HUES6 (cell line): ENCODE measurements around the gene IL22RA1.

ENCODE experiments used
- H3K27ac ChIP-seq: 2 replicates; pipeline ENCODE4 v1.7.0; 2013; ENCODE audit warnings: low read depth, mild to moderate bottlenecking, low read length, inconsistent platforms
- H3K27me3 ChIP-seq: 2 replicates; pipeline ENCODE4 v1.6.1; 2013; ENCODE audit warnings: low read length; ENCODE audit not compliant: control insufficient read depth, insufficient read depth
- H3K36me3 ChIP-seq: 2 replicates; pipeline ENCODE4 v1.6.1; 2013; ENCODE audit warnings: low read length; ENCODE audit not compliant: control insufficient read depth, insufficient read depth
- H3K4me1 ChIP-seq: 2 replicates; pipeline ENCODE4 v1.6.1; 2013; ENCODE audit warnings: low read length; ENCODE audit not compliant: control insufficient read depth, insufficient read depth
- H3K4me3 ChIP-seq: 2 replicates; pipeline ENCODE4 v1.5.1; 2013; ENCODE audit warnings: low read depth, low read length
- H3K9ac ChIP-seq: one replicate; pipeline ENCODE4 v1.6.1; 2013; ENCODE audit warnings: mild to moderate bottlenecking, low read length
- H3K9me3 ChIP-seq: 2 replicates; pipeline ENCODE4 v1.6.1; 2013; ENCODE audit warnings: low read depth, low read length; ENCODE audit not compliant: control insufficient read depth, insufficient read depth

IL22RA1 gene

DNA sequence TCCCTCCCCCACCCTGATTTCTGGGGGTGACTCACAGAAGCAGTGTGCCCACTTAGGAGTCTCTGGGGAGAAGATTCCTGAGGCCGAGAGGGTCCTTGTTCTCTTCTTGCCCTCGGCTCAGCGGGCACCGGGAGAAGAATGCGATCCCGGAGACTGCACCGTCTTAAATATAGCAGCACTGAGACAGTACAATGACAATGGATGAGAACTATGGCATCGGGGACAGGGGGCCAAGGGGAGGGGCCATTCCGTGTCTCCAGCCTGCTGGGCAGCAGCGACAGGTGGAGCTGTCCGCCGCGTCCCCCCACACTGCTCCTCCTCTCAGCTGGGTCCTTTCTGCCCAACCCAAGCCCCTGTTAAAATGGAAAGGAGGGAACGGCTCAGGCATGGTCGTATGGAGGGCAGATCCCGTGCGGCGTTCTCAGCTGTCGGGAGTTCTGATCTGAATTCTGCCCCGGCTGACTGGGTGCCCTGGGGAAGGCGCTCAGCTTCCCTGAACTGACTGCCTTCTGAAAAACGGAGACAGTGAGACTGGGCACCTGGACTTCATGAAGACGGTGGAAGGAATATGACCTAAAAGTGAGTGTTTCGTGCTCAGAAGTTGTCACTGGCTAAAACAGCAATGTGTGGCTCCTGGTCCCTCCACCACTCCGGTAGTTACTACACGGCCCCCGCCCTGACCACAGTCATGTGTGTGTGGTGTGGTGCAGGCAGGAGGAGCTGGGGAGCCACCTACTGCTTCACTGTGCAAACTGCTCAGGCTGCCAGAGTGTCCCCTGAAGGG, 30.8 kb downstream of the IL22RA1 start, which contains the start of gene MYOM3:
Gene MYOM3, minus strand, starts transcription at position 140 of the 784 bp plus-strand sequence. CDS start 3,499 bp downstream, outside the sequence.
- H3K36me3 ChIP-seq, result no peaks in the 10 kb centered on the region
- peaks cover 37% of the 10 kb centered on the region for H3K4me1 ChIP-seq
- no peak within 1 kb of the TSS for H3K9ac ChIP-seq
- no peaks in the 10 kb centered on the region for H3K9me3 ChIP-seq
- peaks cover 8% of the 10 kb centered on the region; the same call in 1 of the 2 replicates for H3K27me3 ChIP-seq
- H3K27ac ChIP-seq, result no peak within 1 kb of the TSS
- H3K4me3 ChIP-seq, result peak within 1 kb of the TSS; percentile 28; the same call in 1 of the 2 replicates

DNA sequence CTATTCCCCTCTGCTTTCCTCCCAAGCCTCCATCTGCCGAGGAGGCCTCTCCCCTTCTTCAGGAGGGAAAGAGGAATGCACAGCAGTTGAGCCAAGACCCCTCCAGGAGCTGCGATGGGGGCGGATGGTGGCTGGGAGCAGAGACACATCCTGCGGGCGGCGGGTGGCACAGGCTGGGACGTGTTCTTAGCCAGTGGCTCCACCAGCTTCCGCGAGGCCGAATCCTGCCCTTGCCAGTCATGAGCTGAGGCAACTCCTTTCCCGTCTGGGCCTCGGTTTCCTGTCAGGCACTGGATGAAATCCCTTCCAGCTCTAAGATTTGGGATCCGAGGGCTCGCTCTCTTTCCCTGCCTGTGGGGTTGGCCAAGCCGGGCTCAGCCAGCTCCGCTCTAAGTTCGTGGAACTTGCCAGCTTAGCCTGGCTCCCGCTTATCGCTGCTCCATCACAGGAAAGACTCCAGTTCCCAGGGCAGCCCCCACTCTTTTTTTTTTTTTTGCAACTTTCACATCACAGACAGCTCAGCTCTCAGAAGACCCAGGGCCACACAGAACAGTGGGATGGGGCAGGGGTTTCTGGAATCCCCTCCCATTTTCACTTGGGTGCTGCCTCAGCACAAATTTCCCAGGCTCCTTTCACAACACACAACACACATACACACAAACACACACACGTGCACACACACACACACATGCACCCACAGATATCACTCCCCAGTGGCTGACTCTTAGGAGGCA, 31.5 kb downstream of the IL22RA1 start:
- peaks cover 39% of the 10 kb centered on the region for H3K4me1 ChIP-seq
- no peaks in the 10 kb centered on the region for H3K36me3 ChIP-seq
- no peak overlapping the region for H3K4me3 ChIP-seq
- no peaks in the 10 kb centered on the region for H3K9me3 ChIP-seq
- H3K27ac ChIP-seq, result no peak overlapping the region
- H3K9ac ChIP-seq, result no peak overlapping the region
- H3K27me3 ChIP-seq, result peaks cover 8% of the 10 kb centered on the region; the same call in 1 of the 2 replicates

DNA sequence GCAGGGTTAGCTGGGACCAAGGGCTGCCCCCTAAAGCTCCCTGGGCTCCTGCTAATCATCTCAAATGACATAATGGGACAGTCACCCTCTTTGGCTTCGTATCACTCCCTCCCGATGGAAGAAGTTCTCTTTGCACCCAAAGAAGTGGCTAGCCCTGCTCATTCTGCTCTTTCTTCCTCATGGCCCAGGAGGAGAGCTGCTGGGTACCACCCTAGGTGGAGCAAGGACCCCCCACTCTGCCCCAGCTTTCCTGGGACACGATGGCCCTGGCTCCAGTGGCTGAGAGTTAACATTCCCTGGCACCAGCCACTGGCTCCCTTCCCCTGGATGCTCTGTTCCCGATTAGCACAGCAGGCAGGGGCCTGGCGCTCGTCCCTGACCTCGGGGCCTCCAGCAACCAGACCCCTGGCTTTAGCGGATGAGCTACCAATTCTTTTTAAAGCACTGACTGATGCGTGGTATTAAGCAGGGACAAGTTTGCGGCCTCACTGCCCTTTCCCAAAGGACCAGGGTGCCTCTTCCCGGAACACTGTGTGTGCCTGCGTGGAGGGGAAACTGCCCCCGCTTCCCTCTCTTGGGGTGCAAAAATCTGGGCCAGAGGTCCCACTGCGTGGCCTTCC, 32.2 kb downstream of the IL22RA1 start:
- H3K27me3 ChIP-seq, result peaks cover 8% of the 10 kb centered on the region; the same call in 1 of the 2 replicates
- H3K36me3 ChIP-seq, result no peaks in the 10 kb centered on the region
- peaks cover 39% of the 10 kb centered on the region for H3K4me1 ChIP-seq
- no peak overlapping the region for H3K4me3 ChIP-seq
- H3K27ac ChIP-seq, result no peak overlapping the region
- no peak overlapping the region for H3K9ac ChIP-seq
- no peaks in the 10 kb centered on the region for H3K9me3 ChIP-seq

DNA sequence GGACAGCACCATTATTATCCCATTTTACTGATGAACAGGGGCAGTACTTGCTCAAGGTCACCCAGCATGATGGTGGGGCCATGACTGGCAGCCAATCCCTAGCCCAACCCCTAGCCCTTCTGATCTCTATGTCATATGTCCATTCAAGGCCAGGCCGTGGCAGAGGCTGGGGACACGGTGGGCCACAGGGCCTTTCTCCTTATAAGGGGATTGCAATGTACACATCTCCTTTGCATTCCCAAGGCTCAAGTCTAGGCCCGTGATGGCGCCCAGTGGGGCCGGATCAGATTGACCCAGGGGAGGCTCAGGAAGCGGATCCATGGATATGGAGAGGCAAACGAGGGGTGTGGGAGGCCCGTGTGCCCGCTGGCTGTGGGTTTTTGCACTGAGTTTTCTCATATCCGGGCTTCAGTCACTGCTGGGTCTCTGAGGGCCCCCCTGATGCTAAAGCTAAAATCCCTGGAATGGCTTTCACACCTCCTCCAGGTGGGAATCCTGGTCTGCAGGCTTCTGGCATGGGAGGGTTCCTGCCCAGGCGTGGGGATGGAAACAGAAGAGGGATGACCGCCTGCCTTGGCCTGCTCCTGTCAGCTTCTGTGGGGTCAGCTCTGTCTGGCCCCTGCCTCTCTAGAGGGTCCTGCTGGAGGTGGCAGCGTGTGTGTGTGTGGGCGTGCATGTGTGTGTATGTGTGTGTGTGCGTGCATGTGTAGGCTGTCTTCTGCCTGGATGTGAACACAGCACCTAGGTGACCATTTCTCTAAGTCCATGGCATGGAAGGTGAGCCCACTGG, 33.1 kb downstream of the IL22RA1 start:
- no peak overlapping the region for H3K27ac ChIP-seq

DNA sequence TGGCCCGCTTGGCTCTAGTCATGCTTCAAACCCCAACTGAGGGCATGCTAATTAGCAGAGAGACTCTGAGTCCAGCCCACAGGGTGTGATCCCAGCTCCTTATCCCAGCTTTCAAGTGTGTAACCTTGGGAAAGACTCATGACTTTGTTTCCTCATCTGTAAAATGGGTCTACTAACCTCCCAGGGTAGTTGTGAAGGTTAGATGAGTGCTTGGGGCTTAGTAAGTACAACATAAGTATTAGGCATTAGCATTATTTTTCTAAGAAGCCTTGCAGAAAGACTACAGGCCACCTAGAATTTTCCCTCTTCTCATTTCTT, 33.8 kb downstream of the IL22RA1 start:
- Histone ChIP-seq H3K27ac (no peak overlapping the region), H3K4me1 (peaks cover 37% of the 10 kb centered on the region), H3K27me3 (peaks cover 8% of the 10 kb centered on the region; the same call in 1 of the 2 replicates), H3K36me3 (no peaks in the 10 kb centered on the region), H3K9me3 (no peaks in the 10 kb centered on the region), H3K9ac (no peak overlapping the region), H3K4me3 (no peak overlapping the region)

More for the DNA sequence above, 33.1 kb downstream of the IL22RA1 start:
- H3K36me3 ChIP-seq, result no peaks in the 10 kb centered on the region
- H3K4me1 ChIP-seq, result peaks cover 39% of the 10 kb centered on the region
- no peak overlapping the region for H3K9ac ChIP-seq
- no peak overlapping the region for H3K4me3 ChIP-seq
- peaks cover 8% of the 10 kb centered on the region; the same call in 1 of the 2 replicates for H3K27me3 ChIP-seq
- no peaks in the 10 kb centered on the region for H3K9me3 ChIP-seq

DNA sequence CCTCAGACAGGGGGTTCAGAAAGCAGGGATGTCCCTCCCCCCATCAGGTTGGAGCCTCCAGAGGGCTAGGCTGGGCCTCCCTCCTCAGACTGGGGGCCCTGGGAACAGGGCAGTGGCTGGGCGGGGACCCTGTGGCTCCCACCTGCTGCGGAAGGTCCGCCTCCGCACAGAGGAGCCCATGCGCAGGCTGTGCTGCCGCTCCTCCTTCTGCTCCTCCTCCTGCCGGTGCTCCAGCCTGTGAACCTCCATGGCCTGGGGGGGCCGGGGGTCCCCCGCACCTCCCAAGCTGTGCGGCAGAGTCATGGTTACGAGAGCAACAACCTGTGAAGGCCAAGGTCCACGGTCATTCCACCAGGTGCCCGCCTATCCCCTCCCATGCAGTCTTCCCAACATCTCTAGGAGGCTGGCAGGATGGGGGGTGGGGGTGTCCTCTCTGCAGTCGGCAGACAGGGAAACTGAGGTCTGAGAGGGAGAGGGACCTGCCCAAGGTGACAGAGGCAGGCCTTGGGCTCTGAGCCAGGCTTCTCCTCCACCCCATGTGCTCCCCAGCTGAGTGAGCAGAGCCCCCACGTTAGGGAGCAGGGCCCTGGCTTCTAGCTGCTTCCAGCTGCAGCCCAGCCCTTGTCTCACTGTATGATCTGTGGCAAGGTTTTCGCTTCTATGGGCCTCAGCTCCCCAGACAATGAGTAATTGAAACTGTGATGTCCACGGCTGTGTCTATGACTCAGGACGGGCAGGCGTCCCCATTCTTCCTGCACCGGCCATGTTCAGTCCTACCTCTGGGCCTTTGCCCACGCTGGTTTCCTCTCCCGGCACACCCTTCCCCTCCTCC, 34.4 kb downstream of the IL22RA1 start:
- H3K27me3 ChIP-seq, result peaks cover 6% of the 10 kb centered on the region; the same call in 1 of the 2 replicates
- no peak overlapping the region for H3K4me3 ChIP-seq
- no peak overlapping the region for H3K27ac ChIP-seq
- no peak overlapping the region for H3K9ac ChIP-seq
- peaks cover 37% of the 10 kb centered on the region for H3K4me1 ChIP-seq
- H3K36me3 ChIP-seq, result no peaks in the 10 kb centered on the region
- no peaks in the 10 kb centered on the region for H3K9me3 ChIP-seq

DNA sequence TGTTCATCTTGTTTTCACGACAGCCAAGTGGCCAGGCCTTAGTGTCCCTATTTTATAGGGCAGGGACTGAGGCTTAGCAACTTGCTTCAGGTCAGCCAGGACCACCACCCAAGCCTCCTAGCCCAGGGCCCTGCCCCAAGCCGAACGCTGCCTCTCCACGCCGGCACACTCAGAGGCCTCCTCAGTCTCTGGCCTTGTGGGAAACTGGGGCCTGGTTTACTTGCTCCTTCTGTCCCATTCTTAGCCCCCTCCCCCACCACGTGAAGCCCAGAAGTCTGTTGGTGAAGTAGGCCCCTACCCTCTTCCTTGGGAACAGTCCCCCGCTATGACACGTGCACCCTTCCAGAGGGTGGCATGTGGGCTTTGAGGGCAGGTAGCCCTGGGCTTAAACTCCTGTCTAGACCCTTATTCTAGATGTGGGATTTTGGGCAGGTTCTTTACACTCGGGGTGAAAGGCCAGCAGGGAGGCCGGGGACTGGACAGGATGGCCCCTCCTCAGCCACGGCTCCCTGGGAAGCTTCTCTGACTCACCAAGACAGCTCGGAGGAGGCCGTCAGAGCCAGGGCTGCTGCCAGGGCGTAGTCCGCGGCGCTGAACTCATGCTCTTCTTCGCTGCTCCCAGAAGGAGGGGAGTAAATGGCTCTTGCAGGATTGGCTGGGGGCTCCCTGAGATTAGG, 35.3 kb downstream of the IL22RA1 start:
- Histone ChIP-seq H3K27me3 (peaks cover 5% of the 10 kb centered on the region; the same call in 1 of the 2 replicates), H3K9me3 (no peaks in the 10 kb centered on the region), H3K36me3 (no peaks in the 10 kb centered on the region), H3K4me1 (peaks cover 35% of the 10 kb centered on the region), H3K4me3 (no peak overlapping the region), H3K27ac (no peak overlapping the region), H3K9ac (no peak overlapping the region)

DNA sequence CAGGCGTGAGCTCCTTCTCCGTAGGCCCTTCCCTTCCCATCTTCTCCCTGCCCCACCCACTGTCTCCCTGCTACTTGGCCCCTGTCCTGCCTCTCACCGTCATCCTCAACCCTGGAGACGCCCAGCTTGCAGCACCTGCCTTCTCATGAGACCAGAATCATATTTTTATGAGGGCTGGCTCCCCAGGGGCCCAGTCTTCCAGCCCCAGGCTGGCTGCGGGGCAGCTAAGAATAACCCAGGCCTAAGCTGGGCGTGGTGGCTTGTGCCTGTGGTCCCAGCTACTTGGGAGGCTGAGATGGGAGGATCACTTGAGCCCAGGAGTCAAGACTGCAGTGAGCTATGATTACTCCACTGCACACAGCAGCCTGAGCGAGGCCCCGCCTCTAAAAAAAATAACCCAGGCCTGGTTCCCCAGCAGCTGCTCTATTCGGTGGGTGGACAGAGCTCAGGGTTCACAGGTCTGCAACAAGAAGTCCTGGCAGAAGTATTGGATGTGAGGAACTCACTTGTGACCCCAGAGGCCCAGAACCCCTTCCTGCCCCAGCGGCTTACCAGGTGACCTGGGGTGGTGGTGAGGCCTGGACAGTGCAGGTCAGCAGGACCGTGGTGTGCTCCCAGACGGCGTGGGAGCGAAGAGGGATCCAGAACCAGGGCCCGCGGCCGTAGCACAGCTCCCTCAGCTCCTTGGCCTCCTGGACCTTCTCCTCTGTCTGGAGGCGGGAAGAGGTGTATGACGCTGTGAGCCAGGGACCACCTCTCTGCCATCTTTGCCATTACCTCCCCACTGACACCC, 37.4 kb downstream of the IL22RA1 start:
- no peak overlapping the region for H3K27ac ChIP-seq
- H3K4me3 ChIP-seq, result no peak overlapping the region
- no peak overlapping the region for H3K9ac ChIP-seq
- H3K9me3 ChIP-seq, result no peaks in the 10 kb centered on the region
- no peaks in the 10 kb centered on the region for H3K27me3 ChIP-seq
- H3K4me1 ChIP-seq, result peaks cover 21% of the 10 kb centered on the region
- no peaks in the 10 kb centered on the region for H3K36me3 ChIP-seq

DNA sequence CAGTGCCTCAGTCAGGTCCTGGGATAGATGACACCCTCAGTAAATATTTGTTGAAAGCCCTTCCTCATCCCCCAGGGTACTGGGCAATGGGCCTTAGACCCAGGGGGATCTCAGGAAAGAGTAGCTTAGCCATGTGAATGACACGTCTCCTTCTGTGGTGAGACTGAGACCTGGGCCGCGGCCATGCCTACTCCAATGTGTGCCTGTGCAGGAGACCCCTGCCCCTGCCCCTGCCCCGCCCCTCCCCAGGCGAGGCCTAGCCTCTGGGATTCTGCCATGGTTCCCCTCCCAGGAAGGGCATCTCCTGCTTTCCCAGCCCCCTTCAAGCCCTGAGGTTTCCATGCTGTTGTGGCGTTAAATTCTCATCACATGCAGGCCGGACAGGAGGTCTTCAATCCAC, 38.1 kb downstream of the IL22RA1 start:
- Histone ChIP-seq H3K4me1 (peaks cover 24% of the 10 kb centered on the region), H3K9me3 (no peaks in the 10 kb centered on the region), H3K4me3 (no peak overlapping the region), H3K27ac (no peak overlapping the region), H3K9ac (no peak overlapping the region), H3K27me3 (no peaks in the 10 kb centered on the region), H3K36me3 (no peaks in the 10 kb centered on the region)
